Hepatocyte (in vitro differentiated cells): Measurements from ENCODE around the gene PECR.
A peak's percentile ranks its signal among the peaks of the same experiment; 100 is the strongest.

Experiments used
- EZH2 ChIP-seq: fragments of 200-600 bp; sonication (generic); IDR thresholded peaks from 2 replicates; pipeline ENCODE4 v1.6.1; 2016; ENCODE audit warnings: antibody characterized with exemption, mild to moderate bottlenecking, borderline replicate concordance
- TF ChIP-seq, protein P1 (sequence below): fragments of 200-600 bp; sonication (generic); IDR thresholded peaks from 2 replicates; pipeline ENCODE4 v1.5.1; 2016; ENCODE audit warnings: antibody characterized with exemption, mild to moderate bottlenecking; ENCODE audit not compliant: poor library complexity

DNA sequence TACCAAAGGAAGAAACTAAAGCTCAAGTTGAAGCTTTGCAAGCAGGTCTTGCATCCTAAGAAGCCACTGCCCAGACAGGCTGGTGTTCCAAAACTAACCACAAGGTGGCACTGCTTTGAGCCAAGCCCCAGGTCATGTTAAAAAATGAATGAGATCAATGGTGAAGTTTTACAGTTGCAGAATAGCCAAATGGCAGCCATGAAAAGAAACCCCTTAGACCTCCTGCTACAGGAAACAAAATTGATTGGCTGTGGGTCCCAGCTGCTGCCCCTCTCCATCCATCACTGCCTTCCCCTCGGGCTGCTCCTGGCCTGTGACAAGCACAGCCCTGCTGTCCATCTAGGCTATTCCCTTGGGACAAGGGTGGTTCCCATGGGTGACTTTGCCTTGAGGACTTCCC lies 47.5 kb downstream of the PECR start:
- no peak for TF ChIP-seq EZH2
- TF ChIP-seq, protein P1, sequence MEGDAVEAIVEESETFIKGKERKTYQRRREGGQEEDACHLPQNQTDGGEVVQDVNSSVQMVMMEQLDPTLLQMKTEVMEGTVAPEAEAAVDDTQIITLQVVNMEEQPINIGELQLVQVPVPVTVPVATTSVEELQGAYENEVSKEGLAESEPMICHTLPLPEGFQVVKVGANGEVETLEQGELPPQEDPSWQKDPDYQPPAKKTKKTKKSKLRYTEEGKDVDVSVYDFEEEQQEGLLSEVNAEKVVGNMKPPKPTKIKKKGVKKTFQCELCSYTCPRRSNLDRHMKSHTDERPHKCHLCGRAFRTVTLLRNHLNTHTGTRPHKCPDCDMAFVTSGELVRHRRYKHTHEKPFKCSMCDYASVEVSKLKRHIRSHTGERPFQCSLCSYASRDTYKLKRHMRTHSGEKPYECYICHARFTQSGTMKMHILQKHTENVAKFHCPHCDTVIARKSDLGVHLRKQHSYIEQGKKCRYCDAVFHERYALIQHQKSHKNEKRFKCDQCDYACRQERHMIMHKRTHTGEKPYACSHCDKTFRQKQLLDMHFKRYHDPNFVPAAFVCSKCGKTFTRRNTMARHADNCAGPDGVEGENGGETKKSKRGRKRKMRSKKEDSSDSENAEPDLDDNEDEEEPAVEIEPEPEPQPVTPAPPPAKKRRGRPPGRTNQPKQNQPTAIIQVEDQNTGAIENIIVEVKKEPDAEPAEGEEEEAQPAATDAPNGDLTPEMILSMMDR, result peak; percentile 79
